ENCODE measurements around the gene CCBE1.

The CCBE1 gene

GRCh38 chr18:59388817-59389216 lies 308.4 kb downstream of the CCBE1 start:
- no peak for DNase-seq (ENCODE audit: low read depth in 3 of 3)

GRCh38 chr18:59387687-59388565 lies 309.3 kb downstream of the CCBE1 start:
- DNase-seq (ENCODE audit: low read depth in 3 of 3): no peak

DNA sequence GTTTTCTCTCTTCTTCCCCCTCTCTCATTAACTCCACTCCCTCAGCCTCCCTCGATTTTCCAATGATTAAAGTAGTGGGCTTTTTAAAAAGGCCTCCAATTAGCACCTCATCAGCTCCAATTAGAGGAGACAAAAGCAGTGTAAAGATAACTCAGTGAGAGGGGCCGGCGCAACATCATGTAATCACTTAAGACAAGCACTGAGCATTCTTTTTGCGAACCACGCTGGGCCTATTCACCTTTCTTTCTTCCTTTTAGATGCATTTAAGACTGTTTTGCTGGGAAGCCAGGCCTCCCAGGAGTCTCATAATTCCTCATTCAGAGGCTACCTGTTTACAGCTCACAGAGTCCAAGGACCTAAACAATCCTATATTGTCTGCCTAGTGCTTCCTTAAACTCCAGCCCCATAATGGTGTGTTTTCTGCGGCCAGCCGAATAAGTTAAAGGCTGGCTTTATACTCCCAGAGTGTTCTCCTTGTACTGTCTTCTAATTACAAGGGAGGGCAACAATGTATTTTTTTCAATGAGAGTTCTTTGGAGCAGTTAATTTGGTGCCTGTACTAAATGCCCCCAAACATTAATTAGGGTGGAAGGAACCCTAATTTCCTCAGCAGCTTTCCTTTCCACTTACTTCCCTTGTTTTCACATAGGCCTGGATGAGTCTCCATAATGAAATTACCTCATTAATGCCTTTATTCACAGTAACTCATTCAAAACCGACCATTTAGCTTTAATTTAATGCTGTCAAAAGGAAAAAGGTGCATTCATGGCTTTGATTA lies 310.1 kb downstream of the CCBE1 start:
- no peak for DNase-seq (ENCODE audit: low read depth in 3 of 3)

DNA sequence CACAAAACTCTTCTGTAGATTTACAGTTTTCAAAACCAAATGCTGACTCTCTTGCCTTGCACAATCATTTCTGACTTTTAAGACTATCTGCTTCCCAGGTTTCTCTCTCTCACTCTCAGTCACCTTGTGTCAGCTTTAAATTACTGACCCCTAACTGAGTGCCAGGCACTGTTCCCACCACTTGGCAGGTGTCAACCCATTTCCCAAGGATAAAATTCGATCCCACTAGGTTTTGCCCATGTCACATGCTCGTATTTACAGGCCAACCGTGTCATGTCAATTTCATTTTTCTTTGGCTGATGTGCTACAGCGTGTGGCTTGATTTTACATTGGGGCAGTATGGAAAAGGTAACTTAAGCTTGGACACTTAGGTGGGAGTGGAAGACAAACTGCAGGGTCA lies 312.0 kb downstream of the CCBE1 start:
- no peak for DNase-seq (ENCODE audit: low read depth in 3 of 3)

- DNase-seq (ENCODE audit: low read depth in 3 of 3): no peak
These were observed 313.4 kb downstream of the CCBE1 start for GRCh38 chr18:59383851-59384250.

GRCh38 chr18:59382383-59382782 lies 314.8 kb downstream of the CCBE1 start:
- no peak for DNase-seq (ENCODE audit: low read depth in 3 of 3)

- no peak for DNase-seq (ENCODE audit: low read depth in 3 of 3)
These were observed 315.3 kb downstream of the CCBE1 start for GRCh38 chr18:59381949-59382348.

Data from stimulated activated CD4-positive, alpha-beta T cell treated with anti-CD3 and anti-CD28 coated beads, TNF-alpha, amount 100 ng/mL, for 4 hours (primary cell).